K562 (cell line): ENCODE measurements around the gene FBL. TPM values are rescaled to one million over a fixed set of nuclear protein-coding genes. Genes with fewer than 3 reads are reported as not detected.

ENCODE experiments used
- ATAC-seq: fragments of 200-7000 bp; cut with Tn5 transposase; 3 replicates; pipeline ENCODE4 v1.9.1; 2020; ENCODE audit warnings: moderate library complexity
- BruUV-seq: library from RNA; stranded (reverse); fragments of 400-500 nt; replicated peaks from 2 replicates; lab custom pipeline; 2021; lab: Mats Ljungman, UMichigan
- CTCF ChIA-PET: fragments of 300-600 bp; formaldehyde crosslinking; extraction: SDS; loops from one replicate; lab custom pipeline; 2021; ENCODE audit warnings: low intra/inter-chr PET ratio; lab: Yijun Ruan, JAX
- POLR2A ChIA-PET: fragments of 300-600, 350-650 bp; sonication (Branson Sonifier 250); formaldehyde crosslinking; extraction: SDS; loops from one replicate; lab custom pipeline; 2021; ENCODE audit warnings: antibody characterized with exemption, inconsistent platforms; lab: Yijun Ruan, JAX
- DNase-seq, 4 experiments: peaks; one replicate each; pipeline versions ENCODE4 v3.0.0 to v3.0.0-alpha.2; 2011 to 2018; ENCODE audit warnings: low spot score in 3 of 4, mixed read lengths in 3 of 4; ENCODE audit errors: extremely low read depth in 1 of 4
- FAIRE-seq: peaks from 2 replicates; lab custom pipeline; 2011; peaks lifted over from hg19 to GRCh38; lab: Jason Lieb, UNC
- H2AFZ ChIP-seq: 2 replicates; pipeline ENCODE4 v1.6.0; 2011; ENCODE audit warnings: low read depth, low read length, control low read depth, inconsistent platforms
- H3K27ac ChIP-seq: fragments of 200-600 bp; 3 replicates; pipeline ENCODE4 v1.8.0; 2011; ENCODE audit warnings: low read depth, mild to moderate bottlenecking, control low read depth, inconsistent platforms, low read length, moderate library complexity, mixed read lengths; ENCODE audit errors: extremely low read depth
- H3K27me3 ChIP-seq, 2 experiments: fragments of 300-600 bp in 1 of 2; 2 replicates in 1 of 2; 3 replicates in 1 of 2; pipeline versions ENCODE4 v1.6.0 to v1.8.0; 2011; ENCODE audit warnings: inconsistent platforms in 2 of 2, low read length in 2 of 2, mild to moderate bottlenecking in 1 of 2, mixed read lengths in 1 of 2, moderate library complexity in 1 of 2; ENCODE audit not compliant: control insufficient read depth in 2 of 2, insufficient read depth in 2 of 2
- H3K36me3 ChIP-seq: fragments of 300-600 bp; 3 replicates; pipeline ENCODE4 v1.8.0; 2011; ENCODE audit warnings: mild to moderate bottlenecking, low read length, inconsistent platforms; ENCODE audit not compliant: control insufficient read depth, insufficient read depth
- H3K4me1 ChIP-seq, 2 experiments: fragments of 200-600 bp in 1 of 2; replicated peaks in 1 of 2; 2 replicates in 1 of 2; 3 replicates in 1 of 2; pipeline versions ENCODE4 v1.5.1 to v1.8.0; 2011; ENCODE audit warnings: inconsistent platforms in 2 of 2, low read length in 2 of 2, mild to moderate bottlenecking in 1 of 2, mixed read lengths in 1 of 2, moderate library complexity in 1 of 2; ENCODE audit not compliant: control insufficient read depth in 2 of 2, insufficient read depth in 2 of 2
- H3K4me2 ChIP-seq: 2 replicates; pipeline ENCODE4 v1.6.1; 2011; ENCODE audit warnings: low read length, control low read depth, inconsistent platforms, mixed read lengths; ENCODE audit not compliant: insufficient read depth
- H3K4me3 ChIP-seq: fragments of 200-600 bp; sonication (generic), shearing (Covaris generic); 2 replicates; pipeline ENCODE4 v1.5.1; 2016; ENCODE audit warnings: control low read depth, inconsistent platforms
- H3K79me2 ChIP-seq: fragments of 200-600 bp; 3 replicates; pipeline ENCODE4 v1.8.0; 2011; ENCODE audit warnings: low read length, inconsistent platforms; ENCODE audit not compliant: control insufficient read depth, insufficient read depth
- H3K9ac ChIP-seq, 2 experiments: 2 replicates each; pipeline versions ENCODE4 v1.6.0 to v1.6.1; 2011; ENCODE audit warnings: low read depth in 2 of 2, low read length in 2 of 2, control low read depth in 1 of 2, inconsistent platforms in 1 of 2, mild to moderate bottlenecking in 1 of 2, mixed read lengths in 1 of 2; ENCODE audit not compliant: insufficient read depth in 1 of 2
- H3K9me1 ChIP-seq: one replicate; pipeline ENCODE4 v1.6.0; 2011; ENCODE audit warnings: inconsistent platforms, mild to moderate bottlenecking, low read length, moderate library complexity; ENCODE audit not compliant: control insufficient read depth, insufficient read depth
- H3K9me3 ChIP-seq: replicated peaks from 2 replicates; pipeline ENCODE4 v1.5.1; 2011; ENCODE audit warnings: low read depth, low read length, inconsistent platforms; ENCODE audit not compliant: control insufficient read depth, insufficient read depth
- H4K20me1 ChIP-seq: replicated peaks from 2 replicates; pipeline ENCODE4 v1.6.1; 2011; ENCODE audit warnings: low read length, inconsistent platforms, mixed read lengths; ENCODE audit not compliant: control insufficient read depth, insufficient read depth
- ARID2 ChIP-seq: fragments of 450-650 bp; IDR thresholded peaks from 2 replicates; pipeline ENCODE4 v1.6.1; 2017; ENCODE audit warnings: antibody characterized with exemption, mild to moderate bottlenecking
- FIP1L1 ChIP-seq: fragments of 200-400 bp; formaldehyde crosslinking; IDR thresholded peaks from 2 replicates; pipeline ENCODE4 v1.6.1; 2018; ENCODE audit warnings: mild to moderate bottlenecking, low read depth, low read length; ENCODE audit not compliant: poor library complexity, severe bottlenecking
- FOXJ2 ChIP-seq: fragments of 200-800 bp; sonication (Bioruptor generic); IDR thresholded peaks from 2 replicates; pipeline ENCODE4 v1.6.1; 2016; ENCODE audit warnings: missing genetic modification characterization, missing compliant biosample characterization
- GMEB1 ChIP-seq: fragments of 250-450 bp; sonication (Bioruptor Pico); IDR thresholded peaks from 2 replicates; pipeline ENCODE4 v1.4.0; 2020; ENCODE audit warnings: mild to moderate bottlenecking
- HSF4 ChIP-seq: fragments of 250-450 bp; sonication (Bioruptor Pico); IDR thresholded peaks from 2 replicates; pipeline ENCODE4 v2.1.2; 2022; ENCODE audit warnings: mild to moderate bottlenecking, moderate library complexity, borderline replicate concordance
- MCM7 ChIP-seq, 2 experiments: fragments of 450-650 bp; IDR thresholded peaks; 2 replicates each; pipeline ENCODE4 v1.6.1; 2016 to 2018
- RBM25 ChIP-seq: fragments of 200-400 bp; formaldehyde crosslinking; IDR thresholded peaks from 2 replicates; pipeline ENCODE4 v1.6.1; 2018; ENCODE audit warnings: low read length, low read depth, moderate library complexity; ENCODE audit not compliant: severe bottlenecking
- RBM39 ChIP-seq: fragments of 200-400 bp; formaldehyde crosslinking; optimal IDR thresholded peaks from 2 replicates; pipeline ENCODE3; 2018; ENCODE audit warnings: low read depth, low read length
- RFX1 ChIP-seq: fragments of 450-650 bp; IDR thresholded peaks from 2 replicates; pipeline ENCODE4 v1.6.1; 2016; ENCODE audit warnings: mild to moderate bottlenecking, moderate library complexity
- STAG1 ChIP-seq: sonication (generic); formaldehyde crosslinking; IDR thresholded peaks from 2 replicates; pipeline ENCODE4 v1.5.0; 2020; ENCODE audit warnings: missing genetic modification reagents, borderline replicate concordance
- USF2 ChIP-seq: sonication (generic); formaldehyde crosslinking; IDR thresholded peaks from 2 replicates; pipeline ENCODE4 v1.5.0; 2020; ENCODE audit warnings: missing genetic modification reagents
- ZFP91 ChIP-seq: sonication (generic); formaldehyde crosslinking; IDR thresholded peaks from 2 replicates; pipeline ENCODE4 v1.8.0; 2022; ENCODE audit warnings: mild to moderate bottlenecking, missing genetic modification reagents
- ZNF121 ChIP-seq: sonication (generic); formaldehyde crosslinking; conservative IDR thresholded peaks from 2 replicates; pipeline ENCODE4 v1.8.0; 2022; ENCODE audit warnings: missing genetic modification reagents
- ZNF143 ChIP-seq: sonication (generic); formaldehyde crosslinking; IDR thresholded peaks from 2 replicates; pipeline ENCODE4 v1.9.0; 2022; ENCODE audit warnings: mild to moderate bottlenecking, missing genetic modification reagents
- WGBS: fragments of 100-300 bp; shearing (Covaris generic); methylation state at CpG from one replicate; pipeline ENCODE4 v1.1.6; 2016; ENCODE audit warnings: low coverage, mixed read lengths; ENCODE audit not compliant: insufficient coverage; ENCODE audit errors: missing lambda C conversion rate; 5-methylcytosine and 5-hydroxymethylcytosine counted together
- in situ Hi-C: fragments of 300-500 bp; cut with MboI; formaldehyde crosslinking; loops from 4 replicates; pipeline ENCODE4 v1.15.0; 2018; ENCODE audit warnings: inconsistent platforms, mixed read lengths
- intact Hi-C: fragments of 100-400 bp; cut with micrococcal nuclease; formaldehyde crosslinking; loops from 2 replicates; pipeline ENCODE4 v1.14.2; 2022
- polyA plus RNA-seq, 8 experiments: library from polyadenylated mRNA; depleted of rRNA in 4 of 8; stranded (reverse) in 5 of 8; unstranded in 3 of 8; fragments of >200 nt; fragmentation: Nextera tagmentation in 2 of 8; fragmentation: Illumina TruSeq in 1 of 8; extraction: Ambion mirVana in 2 of 8; extraction: Trizol in 1 of 8; gene quantifications; 2 replicates each; pipeline versions ENCODE4 v1.2.1 to v1.2.3, GENCODE V29; 2011 to 2014; ENCODE audit warnings: inconsistent platforms in 1 of 8, missing spikeins in 1 of 8
- total RNA-seq, 7 experiments: library from RNA; depleted of rRNA in 6 of 7; stranded (reverse); fragments of >200 nt in 6 of 7; fragmentation: Illumina TruSeq in 2 of 7; extraction: Trizol in 2 of 7; gene quantifications; 2 replicates each; pipeline versions ENCODE4 v1.2.1 to v1.2.3, GENCODE V29; 2011 to 2021; ENCODE audit warnings: low replicate concordance in 1 of 7

Gene FBL
- total and polyA plus RNA-seq, 9 of the 15 experiments (the other 6 are each of a cell fraction or from before 2014, with no cell fraction given), result 201 to 1,696 (median 696) TPM

GRCh38 chr19:39867952-39868351, 21.8 kb upstream of the FBL start:
- intact Hi-C loops, result no loop called here

GRCh38 chr19:39867133-39867532, 21.0 kb upstream of the FBL start:
- intact Hi-C loops, result no loop called here
- ATAC-seq (no peak), FAIRE-seq (no peak), DNase-seq (no peak)
- ChIA-PET CTCF (no interaction called here), POLR2A (no interaction called here)
- H3K9ac ChIP-seq, result no peak overlapping the region
- H3K27me3 ChIP-seq, result peaks cover 14 to 44% of the 10 kb centered on the region in 2 experiments; a peak in 4 of 5 replicates
- no peaks in the 10 kb centered on the region for H3K9me3 ChIP-seq
- H4K20me1 ChIP-seq, result no peaks in the 10 kb centered on the region; the same call in none of the 2 replicates
- no peak overlapping the region for H3K4me3 ChIP-seq
- H3K27ac ChIP-seq, result no peak overlapping the region
- WGBS, result 17% methylated on average over 2 of the region's 2 CpGs
- in situ Hi-C loops, result no loop called here
- no peaks in the 10 kb centered on the region for H3K79me2 ChIP-seq
- no peak overlapping the region for H2AFZ ChIP-seq
- BruUV-seq, result no TSS peak
- H3K9me1 ChIP-seq, result no peaks in the 10 kb centered on the region
- no peaks in the 10 kb centered on the region for H3K36me3 ChIP-seq
- H3K4me2 ChIP-seq, result no peak overlapping the region
- peaks cover 0 to 8% of the 10 kb centered on the region in 2 experiments; a peak in 2 of 5 replicates for H3K4me1 ChIP-seq
- TF ChIP-seq MCM7 (IDR thresholded peaks at IDR 0.05) (no peak), HSF4 (CRISPR knock-in tag) (no peak), ZFP91 (CRISPR knock-in tag) (no peak), USF2 (CRISPR knock-in tag) (no peak), STAG1 (no peak), RBM39 (no peak), GMEB1 (no peak), FOXJ2 (tag) (no peak), RFX1 (no peak)

More at GRCh38 chr19:39867952-39868351, 21.8 kb upstream of the FBL start:
- in situ Hi-C loops, result no loop called here
- no peaks in the 10 kb centered on the region; the same call in none of the 2 replicates for H4K20me1 ChIP-seq
- no peak overlapping the region for H3K27ac ChIP-seq
- H3K4me1 ChIP-seq, result peaks cover 0 to 13% of the 10 kb centered on the region in 2 experiments; a peak in 2 of 5 replicates
- H3K36me3 ChIP-seq, result no peaks in the 10 kb centered on the region
- H3K4me3 ChIP-seq, result no peak overlapping the region
- no peaks in the 10 kb centered on the region for H3K9me1 ChIP-seq
- CTCF ChIA-PET, result interaction anchor here (0.6 kb wide), 1 partner anchor 75 kb away, joined by 4 read pairs; no protein-coding TSS in a partner anchor
- no TSS peak for BruUV-seq
- no peak for TF ChIP-seq ARID2
- TF ChIP-seq ZNF121 (CRISPR knock-in tag), result peak; percentile 86
- TF ChIP-seq FIP1L1, result no peak
- peak; percentile 23 for TF ChIP-seq RBM25
- TF ChIP-seq ZNF143 (CRISPR knock-in tag), result no peak
- TF ChIP-seq, all 486 proteins: peak for 2
- no peak overlapping the region for H3K4me2 ChIP-seq
- FAIRE-seq (no peak), DNase-seq (no peak), ATAC-seq (no peak)
- POLR2A ChIA-PET, result no interaction called here
- H3K79me2 ChIP-seq, result no peaks in the 10 kb centered on the region
- H2AFZ ChIP-seq, result no peak overlapping the region
- 11% methylated on average over 6 of the region's 6 CpGs for WGBS
- no peak overlapping the region for H3K9ac ChIP-seq
- peaks cover 18 to 52% of the 10 kb centered on the region in 2 experiments for H3K27me3 ChIP-seq
- H3K9me3 ChIP-seq, result no peaks in the 10 kb centered on the region
